ENCODE results near the gene MAD1L1. TPM values are rescaled to one million over a fixed set of nuclear protein-coding genes. Genes with fewer than 3 reads are reported as not detected.

MAD1L1 gene
- total and polyA plus RNA-seq, 2 of the 13 experiments (the other 11 are each of a cell fraction or from before 2014, with no cell fraction given): 17.4 to 64.7 TPM

DNA sequence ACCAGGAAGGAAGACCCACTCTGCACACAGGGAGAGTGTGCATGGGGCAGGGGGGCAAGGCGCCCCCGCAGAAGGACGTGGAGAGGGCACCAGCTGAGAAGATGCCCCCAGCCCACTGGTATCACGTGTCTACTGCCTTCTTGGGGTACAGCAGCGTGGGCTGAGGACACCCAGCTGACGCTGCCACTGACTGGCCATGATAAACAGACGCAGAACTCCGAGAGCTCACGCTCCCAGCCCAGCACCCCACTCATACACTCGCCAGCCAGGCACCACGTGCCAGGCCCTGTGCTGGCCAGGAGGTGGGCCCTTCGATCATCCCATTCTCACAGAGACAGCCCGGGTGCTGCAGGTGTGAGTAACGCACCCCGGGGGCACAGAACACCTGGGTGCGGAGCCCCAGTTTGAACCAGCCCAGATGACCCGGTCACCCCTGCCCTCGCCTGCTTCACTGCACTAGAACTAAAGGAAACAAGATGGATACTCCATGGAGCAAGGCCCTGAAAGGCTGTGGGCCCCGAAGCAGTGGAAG, 199.8 kb downstream of the MAD1L1 start (continued):
- TF ChIP-seq, protein P1, sequence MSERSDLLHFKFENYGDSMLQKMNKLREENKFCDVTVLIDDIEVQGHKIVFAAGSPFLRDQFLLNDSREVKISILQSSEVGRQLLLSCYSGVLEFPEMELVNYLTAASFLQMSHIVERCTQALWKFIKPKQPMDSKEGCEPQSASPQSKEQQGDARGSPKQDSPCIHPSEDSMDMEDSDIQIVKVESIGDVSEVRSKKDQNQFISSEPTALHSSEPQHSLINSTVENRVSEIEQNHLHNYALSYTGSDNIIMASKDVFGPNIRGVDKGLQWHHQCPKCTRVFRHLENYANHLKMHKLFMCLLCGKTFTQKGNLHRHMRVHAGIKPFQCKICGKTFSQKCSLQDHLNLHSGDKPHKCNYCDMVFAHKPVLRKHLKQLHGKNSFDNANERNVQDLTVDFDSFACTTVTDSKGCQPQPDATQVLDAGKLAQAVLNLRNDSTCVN (CRISPR knock-in tag; IDR thresholded peaks at IDR 0.05; ENCODE audit: borderline replicate concordance): no peak
- TF ChIP-seq ZNF557 (CRISPR knock-in tag; IDR thresholded peaks at IDR 0.05) (no peak), FLYWCH1 (CRISPR knock-in tag; IDR thresholded peaks at IDR 0.05) (no peak), TEAD2 (CRISPR knock-in tag; IDR thresholded peaks at IDR 0.05) (no peak), SKI (IDR thresholded peaks at IDR 0.05; ENCODE audit: partially characterized antibody) (no peak), ZNF260 (CRISPR knock-in tag; IDR thresholded peaks at IDR 0.05; ENCODE audit: borderline replicate concordance, low read depth) (no peak), ZNF563 (CRISPR knock-in tag; IDR thresholded peaks at IDR 0.05) (no peak), FOXC1 (CRISPR knock-in tag; IDR thresholded peaks at IDR 0.05; ENCODE audit: borderline replicate concordance) (no peak)
- TF ChIP-seq, protein P2, sequence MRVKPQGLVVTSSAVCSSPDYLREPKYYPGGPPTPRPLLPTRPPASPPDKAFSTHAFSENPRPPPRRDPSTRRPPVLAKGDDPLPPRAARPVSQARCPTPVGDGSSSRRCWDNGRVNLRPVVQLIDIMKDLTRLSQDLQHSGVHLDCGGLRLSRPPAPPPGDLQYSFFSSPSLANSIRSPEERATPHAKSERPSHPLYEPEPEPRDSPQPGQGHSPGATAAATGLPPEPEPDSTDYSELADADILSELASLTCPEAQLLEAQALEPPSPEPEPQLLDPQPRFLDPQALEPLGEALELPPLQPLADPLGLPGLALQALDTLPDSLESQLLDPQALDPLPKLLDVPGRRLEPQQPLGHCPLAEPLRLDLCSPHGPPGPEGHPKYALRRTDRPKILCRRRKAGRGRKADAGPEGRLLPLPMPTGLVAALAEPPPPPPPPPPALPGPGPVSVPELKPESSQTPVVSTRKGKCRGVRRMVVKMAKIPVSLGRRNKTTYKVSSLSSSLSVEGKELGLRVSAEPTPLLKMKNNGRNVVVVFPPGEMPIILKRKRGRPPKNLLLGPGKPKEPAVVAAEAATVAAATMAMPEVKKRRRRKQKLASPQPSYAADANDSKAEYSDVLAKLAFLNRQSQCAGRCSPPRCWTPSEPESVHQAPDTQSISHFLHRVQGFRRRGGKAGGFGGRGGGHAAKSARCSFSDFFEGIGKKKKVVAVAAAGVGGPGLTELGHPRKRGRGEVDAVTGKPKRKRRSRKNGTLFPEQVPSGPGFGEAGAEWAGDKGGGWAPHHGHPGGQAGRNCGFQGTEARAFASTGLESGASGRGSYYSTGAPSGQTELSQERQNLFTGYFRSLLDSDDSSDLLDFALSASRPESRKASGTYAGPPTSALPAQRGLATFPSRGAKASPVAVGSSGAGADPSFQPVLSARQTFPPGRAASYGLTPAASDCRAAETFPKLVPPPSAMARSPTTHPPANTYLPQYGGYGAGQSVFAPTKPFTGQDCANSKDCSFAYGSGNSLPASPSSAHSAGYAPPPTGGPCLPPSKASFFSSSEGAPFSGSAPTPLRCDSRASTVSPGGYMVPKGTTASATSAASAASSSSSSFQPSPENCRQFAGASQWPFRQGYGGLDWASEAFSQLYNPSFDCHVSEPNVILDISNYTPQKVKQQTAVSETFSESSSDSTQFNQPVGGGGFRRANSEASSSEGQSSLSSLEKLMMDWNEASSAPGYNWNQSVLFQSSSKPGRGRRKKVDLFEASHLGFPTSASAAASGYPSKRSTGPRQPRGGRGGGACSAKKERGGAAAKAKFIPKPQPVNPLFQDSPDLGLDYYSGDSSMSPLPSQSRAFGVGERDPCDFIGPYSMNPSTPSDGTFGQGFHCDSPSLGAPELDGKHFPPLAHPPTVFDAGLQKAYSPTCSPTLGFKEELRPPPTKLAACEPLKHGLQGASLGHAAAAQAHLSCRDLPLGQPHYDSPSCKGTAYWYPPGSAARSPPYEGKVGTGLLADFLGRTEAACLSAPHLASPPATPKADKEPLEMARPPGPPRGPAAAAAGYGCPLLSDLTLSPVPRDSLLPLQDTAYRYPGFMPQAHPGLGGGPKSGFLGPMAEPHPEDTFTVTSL (CRISPR knock-in tag; IDR thresholded peaks at IDR 0.05; ENCODE audit: borderline replicate concordance): no peak
- TF ChIP-seq, protein P3, sequence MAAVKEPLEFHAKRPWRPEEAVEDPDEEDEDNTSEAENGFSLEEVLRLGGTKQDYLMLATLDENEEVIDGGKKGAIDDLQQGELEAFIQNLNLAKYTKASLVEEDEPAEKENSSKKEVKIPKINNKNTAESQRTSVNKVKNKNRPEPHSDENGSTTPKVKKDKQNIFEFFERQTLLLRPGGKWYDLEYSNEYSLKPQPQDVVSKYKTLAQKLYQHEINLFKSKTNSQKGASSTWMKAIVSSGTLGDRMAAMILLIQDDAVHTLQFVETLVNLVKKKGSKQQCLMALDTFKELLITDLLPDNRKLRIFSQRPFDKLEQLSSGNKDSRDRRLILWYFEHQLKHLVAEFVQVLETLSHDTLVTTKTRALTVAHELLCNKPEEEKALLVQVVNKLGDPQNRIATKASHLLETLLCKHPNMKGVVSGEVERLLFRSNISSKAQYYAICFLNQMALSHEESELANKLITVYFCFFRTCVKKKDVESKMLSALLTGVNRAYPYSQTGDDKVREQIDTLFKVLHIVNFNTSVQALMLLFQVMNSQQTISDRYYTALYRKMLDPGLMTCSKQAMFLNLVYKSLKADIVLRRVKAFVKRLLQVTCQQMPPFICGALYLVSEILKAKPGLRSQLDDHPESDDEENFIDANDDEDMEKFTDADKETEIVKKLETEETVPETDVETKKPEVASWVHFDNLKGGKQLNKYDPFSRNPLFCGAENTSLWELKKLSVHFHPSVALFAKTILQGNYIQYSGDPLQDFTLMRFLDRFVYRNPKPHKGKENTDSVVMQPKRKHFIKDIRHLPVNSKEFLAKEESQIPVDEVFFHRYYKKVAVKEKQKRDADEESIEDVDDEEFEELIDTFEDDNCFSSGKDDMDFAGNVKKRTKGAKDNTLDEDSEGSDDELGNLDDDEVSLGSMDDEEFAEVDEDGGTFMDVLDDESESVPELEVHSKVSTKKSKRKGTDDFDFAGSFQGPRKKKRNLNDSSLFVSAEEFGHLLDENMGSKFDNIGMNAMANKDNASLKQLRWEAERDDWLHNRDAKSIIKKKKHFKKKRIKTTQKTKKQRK (IDR thresholded peaks at IDR 0.05; ENCODE audit: low read length): no peak

Data from HepG2 (cell line).